Right renal cortex interstitium (tissue), 3 donors: Measurements from ENCODE around the gene ABHD8. TPM values are rescaled to one million over a fixed set of nuclear protein-coding genes. Genes with fewer than 3 reads are reported as not detected.

Experiments
- DNase-seq, 3 donors: peaks; one replicate each; pipeline ENCODE4 v3.0.0-alpha.2; 2013; ENCODE audit warnings: low read depth in 3 of 3, low spot score in 2 of 3
- polyA plus RNA-seq, 3 donors: library from polyadenylated mRNA; unstranded; fragments of 120-200 nt; gene quantifications; one replicate each; pipeline ENCODE4 v1.2.1, GENCODE V29; 2013; ENCODE audit not compliant: insufficient read length in 3 of 3

The ABHD8 gene
- polyA plus RNA-seq, 3 donors: 6.6 to 8.5 (median 7.0) TPM

- DNase-seq: peak; percentile 86 to 98 (median 97)
Observed at GRCh38 chr19:17334414-17335409, 31.5 kb upstream of the ABHD8 start, which contains the start of gene ANO8. Gene ANO8, minus strand, starts transcription at chr19:17334855. Its CDS starts 185 bp downstream, at chr19:17334670.

- DNase-seq: no peak
Observed at GRCh38 chr19:17333611-17334413, 30.6 kb upstream of the ABHD8 start.

GRCh38 chr19:17332677-17333581 is 29.7 kb upstream of the ABHD8 start:
- no peak for DNase-seq

GRCh38 chr19:17332360-17332676 is 29.1 kb upstream of the ABHD8 start:
- no peak for DNase-seq

GRCh38 chr19:17331045-17331558 is 27.9 kb upstream of the ABHD8 start:
- no peak for DNase-seq

GRCh38 chr19:17330262-17331044 is 27.2 kb upstream of the ABHD8 start:
- DNase-seq: no peak

GRCh38 chr19:17329366-17330261 is 26.4 kb upstream of the ABHD8 start:
- no peak for DNase-seq

- no peak for DNase-seq
Observed at GRCh38 chr19:17328517-17329365, 25.5 kb upstream of the ABHD8 start.

- DNase-seq: peak in 1 of 3 donors; percentile 65
Observed at GRCh38 chr19:17327654-17328516, 24.7 kb upstream of the ABHD8 start.

GRCh38 chr19:17327068-17327653 is 23.9 kb upstream of the ABHD8 start:
- no peak for DNase-seq

GRCh38 chr19:17326595-17326966 is 23.4 kb upstream of the ABHD8 start:
- DNase-seq: no peak

GRCh38 chr19:17325881-17326594 is 22.8 kb upstream of the ABHD8 start:
- no peak for DNase-seq

- no peak for DNase-seq
Observed at GRCh38 chr19:17325133-17325532, 21.9 kb upstream of the ABHD8 start.

- no peak for DNase-seq
Observed at GRCh38 chr19:17324357-17325114, 21.3 kb upstream of the ABHD8 start.

- no peak for DNase-seq
Observed at GRCh38 chr19:17323964-17324332, 20.7 kb upstream of the ABHD8 start.
